Loucy (cell line): Measurements from ENCODE around the gene LIPC.

Experiments used
- H2AFZ ChIP-seq: fragments of 200-600 bp; sonication (generic); 2 replicates; pipeline ENCODE4 v1.6.0; 2016; ENCODE audit warnings: antibody characterized with exemption, mild to moderate bottlenecking, low read length, moderate library complexity
- H3F3A ChIP-seq: fragments of 200-600 bp; 2 replicates; pipeline ENCODE4 v1.6.0; 2016; ENCODE audit warnings: antibody characterized with exemption, low read depth, mild to moderate bottlenecking
- H3K27me3 ChIP-seq: fragments of 200-600 bp; sonication (generic); 2 replicates; pipeline ENCODE4 v1.6.1; 2014; ENCODE audit warnings: low read length, mild to moderate bottlenecking; ENCODE audit not compliant: insufficient read depth, poor library complexity, severe bottlenecking
- H3K36me3 ChIP-seq: fragments of 200-600 bp; sonication (generic); 2 replicates; pipeline ENCODE4 v1.6.1; 2016; ENCODE audit warnings: low read length; ENCODE audit not compliant: insufficient read depth
- H3K4me1 ChIP-seq: fragments of 200-600 bp; sonication (generic); 2 replicates; pipeline ENCODE4 v1.5.1; 2014; ENCODE audit warnings: low read length, mild to moderate bottlenecking; ENCODE audit not compliant: insufficient read depth, poor library complexity, severe bottlenecking
- H3K4me2 ChIP-seq: fragments of 200-600 bp; sonication (generic); 2 replicates; pipeline ENCODE4 v1.6.0; 2014; ENCODE audit warnings: antibody characterized with exemption, low read length, low read depth, mild to moderate bottlenecking; ENCODE audit not compliant: poor library complexity, severe bottlenecking
- H3K4me3 ChIP-seq: fragments of 200-600 bp; sonication (generic); 2 replicates; pipeline ENCODE4 v1.5.1; 2014; ENCODE audit warnings: low read length, mild to moderate bottlenecking, mixed read lengths; ENCODE audit not compliant: poor library complexity, severe bottlenecking
- H3K79me2 ChIP-seq: fragments of 200-600 bp; sonication (generic); 2 replicates; pipeline ENCODE4 v1.6.1; 2014; ENCODE audit warnings: low read length; ENCODE audit not compliant: insufficient read depth
- H3K9ac ChIP-seq: fragments of 200-600 bp; sonication (generic); 2 replicates; pipeline ENCODE4 v1.6.0; 2014; ENCODE audit warnings: mild to moderate bottlenecking, low read depth, low read length, moderate library complexity; ENCODE audit not compliant: poor library complexity, severe bottlenecking
- H3K9me2 ChIP-seq: fragments of 200-600 bp; sonication (generic); replicated peaks from 2 replicates; pipeline ENCODE4 v1.6.1; 2016; ENCODE audit warnings: low read depth, low read length, mixed read lengths
- H3K9me3 ChIP-seq: fragments of 200-600 bp; sonication (generic); 2 replicates; pipeline ENCODE4 v1.6.1; 2014; ENCODE audit warnings: mild to moderate bottlenecking, antibody characterized with exemption, low read length, low read depth; ENCODE audit not compliant: insufficient read depth
- H4K20me1 ChIP-seq: fragments of 200-600 bp; sonication (generic); 2 replicates; pipeline ENCODE4 v1.6.0; 2014; ENCODE audit warnings: antibody characterized with exemption, low read length, mild to moderate bottlenecking; ENCODE audit not compliant: insufficient read depth, poor library complexity, severe bottlenecking
- CTCF ChIP-seq: fragments of 200-600 bp; sonication (generic); conservative IDR thresholded peaks from 2 replicates; pipeline ENCODE4 v1.5.1; 2014; ENCODE audit warnings: mild to moderate bottlenecking, antibody characterized with exemption, low read length
- EZH2phosphoT487 ChIP-seq: fragments of 200-600 bp; IDR thresholded peaks from 2 replicates; pipeline ENCODE4 v1.6.1; 2018; ENCODE audit warnings: antibody characterized with exemption, mild to moderate bottlenecking, moderate library complexity, borderline replicate concordance

The LIPC gene

GRCh38 chr15:58524247-58524646 is 92.5 kb downstream of the LIPC start:
- Histone ChIP-seq H3K9ac (no peak overlapping the region), H3K36me3 (no peaks in the 10 kb centered on the region), H3K9me2 (no peaks in the 10 kb centered on the region), H3K4me2 (no peak overlapping the region), H3K4me3 (no peak overlapping the region), H3F3A (no peaks in the 10 kb centered on the region), H3K9me3 (no peaks in the 10 kb centered on the region), H2AFZ (no peak overlapping the region), H4K20me1 (no peaks in the 10 kb centered on the region), H3K4me1 (peaks cover 22% of the 10 kb centered on the region), H3K27me3 (no peaks in the 10 kb centered on the region), H3K79me2 (no peaks in the 10 kb centered on the region)
- TF ChIP-seq CTCF (no peak), EZH2phosphoT487 (no peak)

DNA sequence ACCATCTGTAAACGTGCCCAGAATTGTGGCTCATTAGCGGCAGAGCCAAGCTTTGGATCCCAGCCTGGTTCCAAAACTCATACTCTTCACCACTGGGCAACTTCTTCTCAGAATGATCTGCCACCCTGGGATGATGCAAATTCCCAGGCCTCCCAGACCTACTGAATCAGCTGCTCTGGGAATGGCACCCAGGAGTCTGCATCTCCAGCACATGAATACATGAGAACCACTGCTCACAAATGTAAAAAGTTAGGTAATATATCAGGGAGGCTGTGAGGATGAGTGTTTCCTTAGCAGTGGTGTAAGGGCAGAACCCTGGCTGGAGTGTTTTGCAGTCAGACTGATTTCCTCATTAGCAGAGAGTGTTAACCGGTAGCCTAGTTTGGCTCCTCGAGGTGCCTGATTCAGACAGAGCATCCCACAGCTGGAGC is 94.2 kb downstream of the LIPC start:
- H3K4me1 ChIP-seq = peaks cover 12% of the 10 kb centered on the region
- H4K20me1 ChIP-seq = no peaks in the 10 kb centered on the region
- H3K4me2 ChIP-seq = no peak overlapping the region
- H3K9ac ChIP-seq = no peak overlapping the region
- H3K79me2 ChIP-seq = no peaks in the 10 kb centered on the region
- no peaks in the 10 kb centered on the region for H3K36me3 ChIP-seq
- TF ChIP-seq EZH2phosphoT487 (no peak), CTCF (no peak)
- H3K9me2 ChIP-seq = no peaks in the 10 kb centered on the region
- no peaks in the 10 kb centered on the region for H3K9me3 ChIP-seq
- H2AFZ ChIP-seq = no peak overlapping the region
- no peaks in the 10 kb centered on the region for H3K27me3 ChIP-seq
- no peak overlapping the region for H3K4me3 ChIP-seq
- H3F3A ChIP-seq = no peaks in the 10 kb centered on the region

DNA sequence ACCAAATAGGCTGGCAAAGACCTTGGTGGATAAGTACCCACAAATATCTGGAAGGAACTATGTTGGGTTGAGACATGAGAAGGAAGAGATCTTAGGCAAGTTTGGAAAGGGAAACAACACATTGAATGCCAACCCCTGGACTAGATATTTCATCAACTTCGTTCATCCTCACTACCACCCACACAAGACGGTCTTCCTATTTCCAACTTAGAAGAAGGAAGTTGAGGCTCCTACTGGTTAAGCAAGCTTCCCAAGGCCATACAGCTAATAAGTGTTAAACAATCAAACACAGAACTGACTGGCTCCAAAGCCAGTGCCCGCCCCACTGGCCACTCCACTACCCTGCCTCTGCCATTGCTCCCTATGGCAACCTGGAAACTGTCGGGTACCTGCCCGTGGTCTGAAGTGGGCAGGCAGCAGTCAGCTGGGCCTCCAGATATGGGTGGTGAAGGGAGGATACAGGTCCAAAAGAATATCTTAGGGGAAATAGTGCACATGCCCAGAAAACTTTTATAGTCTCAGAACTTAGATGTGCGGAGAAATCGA is 94.9 kb downstream of the LIPC start:
- TF ChIP-seq EZH2phosphoT487 (no peak), CTCF (no peak)
- no peaks in the 10 kb centered on the region for H3K9me2 ChIP-seq
- no peaks in the 10 kb centered on the region for H3K79me2 ChIP-seq
- no peaks in the 10 kb centered on the region for H3F3A ChIP-seq
- H3K4me2 ChIP-seq = no peak overlapping the region
- H3K4me3 ChIP-seq = no peak overlapping the region
- H3K9ac ChIP-seq = no peak overlapping the region
- no peaks in the 10 kb centered on the region for H3K9me3 ChIP-seq
- no peaks in the 10 kb centered on the region for H3K36me3 ChIP-seq
- H4K20me1 ChIP-seq = no peaks in the 10 kb centered on the region
- no peaks in the 10 kb centered on the region for H3K27me3 ChIP-seq
- peaks cover 5% of the 10 kb centered on the region for H3K4me1 ChIP-seq
- H2AFZ ChIP-seq = no peak overlapping the region
